HG02798 (cell line): ENCODE measurements around the gene WDR5.
"Not testable (repeated sequence)": the region's sequence is repeated elsewhere in the genome, so short reads cannot be mapped to it uniquely, and the experiment has no call there.

Experiments
- ATAC-seq: cut with Tn5 transposase; IDR thresholded peaks from one replicate; pipeline ENCODE4 v1.9.1; 2021; ENCODE audit warnings: mild to moderate bottlenecking; ENCODE audit not compliant: unreplicated experiment, poor library complexity

WDR5 gene

GRCh38 chr9:134135343-134136117, at the start of gene WDR5:
Gene WDR5, plus strand, starts transcription at chr9:134136082. Its CDS starts 3,796 bp downstream, at chr9:134139878.
- peak; percentile 67 for ATAC-seq

GRCh38 chr9:134088063-134088725, 47.7 kb upstream of the WDR5 start:
- no peak for ATAC-seq

- ATAC-seq: no peak
These were observed 45.9 kb upstream of the WDR5 start for GRCh38 chr9:134089972-134090371.

GRCh38 chr9:134099123-134099761, 36.6 kb upstream of the WDR5 start:
- no peak for ATAC-seq

GRCh38 chr9:134100040-134100439, 35.8 kb upstream of the WDR5 start:
- no peak for ATAC-seq

GRCh38 chr9:134101133-134101532, 34.7 kb upstream of the WDR5 start:
- ATAC-seq: not testable (repeated sequence)

GRCh38 chr9:134101623-134102149, 34.2 kb upstream of the WDR5 start:
- no peak for ATAC-seq

GRCh38 chr9:134103391-134103998, 32.4 kb upstream of the WDR5 start:
- ATAC-seq: no peak

GRCh38 chr9:134111064-134111463, 24.8 kb upstream of the WDR5 start:
- ATAC-seq: no peak

GRCh38 chr9:134112561-134112960, 23.3 kb upstream of the WDR5 start:
- ATAC-seq: no peak

GRCh38 chr9:134118972-134119371, 16.9 kb upstream of the WDR5 start:
- ATAC-seq: not testable (repeated sequence)

- ATAC-seq: no peak
These were observed 12.1 kb upstream of the WDR5 start for GRCh38 chr9:134123764-134124128.

GRCh38 chr9:134125413-134126095, 10.3 kb upstream of the WDR5 start:
- no peak for ATAC-seq

- no peak for ATAC-seq
These were observed 9.5 kb upstream of the WDR5 start for GRCh38 chr9:134126373-134126772.

- ATAC-seq: no peak
These were observed 8.8 kb upstream of the WDR5 start for GRCh38 chr9:134127065-134127580.

- ATAC-seq: no peak
These were observed 8.3 kb upstream of the WDR5 start for GRCh38 chr9:134127616-134128015.

GRCh38 chr9:134128727-134129679, 6.9 kb upstream of the WDR5 start:
- no peak for ATAC-seq

- ATAC-seq: no peak
These were observed 5.1 kb upstream of the WDR5 start for GRCh38 chr9:134130503-134131375.
